HepG2 (cell line): ENCODE data around the gene EPN3. TPM values are rescaled to one million over a fixed set of nuclear protein-coding genes. Genes with fewer than 3 reads are reported as not detected.

ENCODE experiments used
- ATAC-seq: fragments of 200-7000 bp; cut with Tn5 transposase; 3 replicates; pipeline ENCODE4 v1.9.1; 2020; ENCODE audit warnings: mild to moderate bottlenecking, moderate library complexity
- BruUV-seq: library from RNA; stranded (reverse); fragments of 400-500 nt; replicated peaks from 2 replicates; lab custom pipeline; 2021; lab: Mats Ljungman, UMichigan
- CTCF ChIA-PET: fragments of 300-600 bp; formaldehyde crosslinking; extraction: SDS; loops from one replicate; lab custom pipeline; 2021; ENCODE audit warnings: low total read pairs, inconsistent platforms, low intra/inter-chr PET ratio; lab: Yijun Ruan, JAX
- POLR2A ChIA-PET: fragments of 350-600 bp; sonication (Branson Sonifier 250); formaldehyde crosslinking; loops from one replicate; lab custom pipeline; 2020; ENCODE audit warnings: antibody characterized with exemption, inconsistent platforms; lab: Yijun Ruan, JAX
- DNase-seq: peaks from one replicate; pipeline ENCODE4 v3.0.0-alpha.2; 2015; ENCODE audit warnings: low spot score
- FAIRE-seq: peaks from 3 replicates; lab custom pipeline; 2011; peaks lifted over from hg19 to GRCh38; lab: Jason Lieb, UNC
- H2AFZ ChIP-seq: one replicate; pipeline ENCODE4 v1.6.1; 2011; ENCODE audit warnings: low read length, inconsistent platforms
- H3K27ac ChIP-seq: fragments of 300-600 bp; 3 replicates; pipeline ENCODE4 v1.8.0; 2011; ENCODE audit warnings: mixed run types, mild to moderate bottlenecking, mixed read lengths, low read length, inconsistent platforms; ENCODE audit not compliant: insufficient read depth; ENCODE audit errors: extremely low read length
- H3K27me3 ChIP-seq, 2 experiments: fragments of 200-600 bp in 1 of 2; 2 replicates in 1 of 2; 3 replicates in 1 of 2; pipeline versions ENCODE4 v1.6.0 to v1.8.0; 2011; ENCODE audit warnings: low read length in 2 of 2, mild to moderate bottlenecking in 2 of 2, moderate library complexity in 2 of 2, inconsistent platforms in 1 of 2; ENCODE audit not compliant: insufficient read depth in 2 of 2, control insufficient read depth in 1 of 2
- H3K36me3 ChIP-seq, 2 experiments: fragments of 200-600 bp in 1 of 2; replicated peaks in 1 of 2; 2 replicates in 1 of 2; 3 replicates in 1 of 2; pipeline versions ENCODE4 v1.5.1 to v1.8.0; 2011; ENCODE audit warnings: low read length in 2 of 2, inconsistent platforms in 1 of 2; ENCODE audit not compliant: insufficient read depth in 2 of 2, control insufficient read depth in 1 of 2
- H3K4me1 ChIP-seq: 2 replicates; pipeline ENCODE4 v1.5.1; 2012; ENCODE audit warnings: low read length, inconsistent platforms; ENCODE audit not compliant: insufficient read depth
- H3K4me2 ChIP-seq: 2 replicates; pipeline ENCODE4 v1.6.0; 2011; ENCODE audit warnings: low read depth, low read length, inconsistent platforms
- H3K4me3 ChIP-seq, 3 experiments: fragments of 200-600 bp in 1 of 3; sonication (generic), shearing (Covaris generic) in 1 of 3; replicated peaks in 1 of 3; 2 replicates each; pipeline ENCODE4 v1.5.1; 2011 to 2016; ENCODE audit warnings: low read length in 3 of 3, inconsistent platforms in 2 of 3, low read depth in 2 of 3, mild to moderate bottlenecking in 2 of 3, control low read depth in 1 of 3, mixed read lengths in 1 of 3; ENCODE audit not compliant: insufficient read depth in 1 of 3
- H3K79me2 ChIP-seq: one replicate; pipeline ENCODE4 v1.6.1; 2011; ENCODE audit warnings: low read length, inconsistent platforms; ENCODE audit not compliant: insufficient read depth
- H3K9ac ChIP-seq: 2 replicates; pipeline ENCODE4 v1.6.0; 2011; ENCODE audit warnings: mild to moderate bottlenecking, low read depth, low read length, inconsistent platforms; ENCODE audit not compliant: insufficient read depth
- H3K9me3 ChIP-seq: 2 replicates; pipeline ENCODE4 v1.5.1; 2012; ENCODE audit warnings: mild to moderate bottlenecking, low read length
- H4K20me1 ChIP-seq: 2 replicates; pipeline ENCODE4 v1.6.0; 2011; ENCODE audit warnings: inconsistent platforms, mild to moderate bottlenecking, low read length, moderate library complexity; ENCODE audit not compliant: insufficient read depth
- CAMTA2 ChIP-seq: sonication (generic); formaldehyde crosslinking; IDR thresholded peaks from 2 replicates; pipeline ENCODE4 v1.4.0; 2020; ENCODE audit warnings: mild to moderate bottlenecking, missing genetic modification reagents, borderline replicate concordance
- GABPA ChIP-seq, 2 experiments: IDR thresholded peaks; 2 replicates each; pipeline ENCODE4 v1.6.1; 2011 to 2016; ENCODE audit warnings: low read depth in 2 of 2, low read length in 1 of 2, missing biosample characterization in 1 of 2, missing genetic modification characterization in 1 of 2
- HIVEP1 ChIP-seq: sonication (generic); formaldehyde crosslinking; IDR thresholded peaks from 2 replicates; pipeline ENCODE4 v1.4.0; 2020; ENCODE audit warnings: mild to moderate bottlenecking, missing genetic modification reagents
- HOXA7 ChIP-seq: sonication (generic); formaldehyde crosslinking; IDR thresholded peaks from 2 replicates; pipeline ENCODE4 v1.8.1; 2022; ENCODE audit warnings: mild to moderate bottlenecking, missing genetic modification reagents, moderate library complexity
- MXD1 ChIP-seq: sonication (generic); formaldehyde crosslinking; IDR thresholded peaks from 2 replicates; pipeline ENCODE4 v1.4.0; 2020; ENCODE audit warnings: mild to moderate bottlenecking, missing genetic modification reagents
- MYNN ChIP-seq: sonication (generic); formaldehyde crosslinking; IDR thresholded peaks from 2 replicates; pipeline ENCODE4 v1.4.0; 2020; ENCODE audit warnings: mild to moderate bottlenecking, low read depth, missing genetic modification reagents
- NFE2L2 ChIP-seq: fragments of 150-350 bp; IDR thresholded peaks from 2 replicates; pipeline ENCODE4 v1.6.1; 2014; ENCODE audit warnings: low read length
- NPAS2 ChIP-seq: sonication (generic); formaldehyde crosslinking; IDR thresholded peaks from 2 replicates; pipeline ENCODE4 v1.8.0; 2022; ENCODE audit warnings: mild to moderate bottlenecking, missing genetic modification reagents, borderline replicate concordance
- NR0B2 ChIP-seq: sonication (generic); formaldehyde crosslinking; IDR thresholded peaks from 2 replicates; pipeline ENCODE4 v1.4.0; 2020; ENCODE audit warnings: mild to moderate bottlenecking, missing genetic modification reagents
- NR2F1 ChIP-seq, 2 experiments: fragments of 450-650 bp in 1 of 2; formaldehyde crosslinking in 1 of 2; IDR thresholded peaks; 2 replicates each; pipeline versions ENCODE4 v1.5.0 to v1.6.1; 2016 to 2020; ENCODE audit warnings: mild to moderate bottlenecking in 1 of 2, missing compliant biosample characterization in 1 of 2, missing genetic modification reagents in 1 of 2, moderate library complexity in 1 of 2
- ONECUT2 ChIP-seq: sonication (generic); formaldehyde crosslinking; IDR thresholded peaks from 2 replicates; pipeline ENCODE4 v1.4.0; 2020; ENCODE audit warnings: missing genetic modification reagents
- PCBP1 ChIP-seq: fragments of 200-400 bp; formaldehyde crosslinking; IDR thresholded peaks from 2 replicates; pipeline ENCODE4 v1.6.1; 2017; ENCODE audit warnings: mild to moderate bottlenecking, low read depth, low read length, borderline replicate concordance
- PHF8 ChIP-seq: sonication (generic); formaldehyde crosslinking; IDR thresholded peaks from 2 replicates; pipeline ENCODE4 v1.5.0; 2020; ENCODE audit warnings: missing genetic modification reagents
- SIX4 ChIP-seq: sonication (generic); formaldehyde crosslinking; IDR thresholded peaks from 2 replicates; pipeline ENCODE4 v1.4.0; 2020; ENCODE audit warnings: missing genetic modification reagents
- ZBTB38 ChIP-seq: sonication (generic); formaldehyde crosslinking; IDR thresholded peaks from 2 replicates; pipeline ENCODE4 v1.5.1; 2020; ENCODE audit warnings: mild to moderate bottlenecking, missing genetic modification reagents
- ZMAT5 ChIP-seq: sonication (generic); formaldehyde crosslinking; IDR thresholded peaks from 2 replicates; pipeline ENCODE4 v1.5.0; 2020; ENCODE audit warnings: mild to moderate bottlenecking, low read depth, missing genetic modification reagents, borderline replicate concordance
- ZNF251 ChIP-seq: sonication (generic); formaldehyde crosslinking; IDR thresholded peaks from 2 replicates; pipeline ENCODE4 v1.9.0; 2021; ENCODE audit warnings: mild to moderate bottlenecking, missing genetic modification reagents
- ZNF451 ChIP-seq: sonication (generic); formaldehyde crosslinking; IDR thresholded peaks from 2 replicates; pipeline ENCODE4 v1.5.0; 2020; ENCODE audit warnings: mild to moderate bottlenecking, missing genetic modification reagents
- ZNF501 ChIP-seq: sonication (generic); formaldehyde crosslinking; IDR thresholded peaks from 2 replicates; pipeline ENCODE4 v1.5.1; 2020; ENCODE audit warnings: mild to moderate bottlenecking, moderate library complexity, missing genetic modification reagents
- ZNF687 ChIP-seq: sonication (generic); formaldehyde crosslinking; IDR thresholded peaks from 2 replicates; pipeline ENCODE4 v1.5.1; 2020; ENCODE audit warnings: mild to moderate bottlenecking, missing genetic modification reagents, moderate library complexity
- WGBS: methylation state at CpG from one replicate; pipeline ENCODE4 v1.1.6; 2017; ENCODE audit warnings: low lambda C conversion rate; 5-methylcytosine and 5-hydroxymethylcytosine counted together
- in situ Hi-C: cut with HindIII; loops from 2 replicates; pipeline ENCODE4 v1.10.0; 2017; ENCODE audit warnings: low pct_unique_long_range_greater_than_20kb; ENCODE audit not compliant: extremely low pct_ligation_motif_present
- intact Hi-C: fragments of 100-400 bp; cut with micrococcal nuclease; formaldehyde crosslinking; loops from one replicate; pipeline ENCODE4 v1.10.0; 2022; ENCODE audit not compliant: unreplicated experiment
- polyA plus RNA-seq, 8 experiments: library from polyadenylated mRNA; depleted of rRNA in 3 of 8; stranded (reverse) in 7 of 8; unstranded in 1 of 8; fragments of >200 nt; fragmentation: Illumina TruSeq in 4 of 8; extraction: Trizol in 4 of 8; gene quantifications; 2 replicates each; pipeline versions ENCODE4 v1.2.1 to v1.2.3, GENCODE V29; 2011 to 2016; ENCODE audit warnings: low read depth in 4 of 8, missing spikeins in 1 of 8, mixed read lengths in 1 of 8; ENCODE audit not compliant: insufficient read depth in 1 of 8
- total RNA-seq, 5 experiments: library from RNA; depleted of rRNA; stranded (reverse); fragments of >200 nt; fragmentation: Illumina TruSeq; extraction: Trizol; gene quantifications; 2 replicates each; pipeline ENCODE4 v1.2.3, GENCODE V29; 2016; ENCODE audit warnings: low read depth in 1 of 5

Gene EPN3
- total and polyA plus RNA-seq, 2 of the 13 experiments (the other 11 are each of a cell fraction or from before 2014, with no cell fraction given) = 0.11 to 0.95 TPM

GRCh38 chr17:50505591-50506130 is 26.9 kb upstream of the EPN3 start:
- Histone ChIP-seq H3K4me2 (peak overlapping the region; percentile 58), H3K4me3 (peak overlapping the region in 2 of 3 experiments; percentile 11 to 40; a peak in 3 of 6 replicates), H3K79me2 (no peaks in the 10 kb centered on the region), H3K4me1 (peaks cover 49% of the 10 kb centered on the region), H3K9me3 (no peaks in the 10 kb centered on the region), H2AFZ (peak overlapping the region; percentile 28), H3K36me3 (no peaks in the 10 kb centered on the region), H4K20me1 (no peaks in the 10 kb centered on the region), H3K9ac (no peak overlapping the region), H3K27me3 (no peaks in the 10 kb centered on the region; a peak in 3 of 5 replicates), H3K27ac (no peak overlapping the region)
- no TSS peak for BruUV-seq
- intact Hi-C loops (no loop called here), in situ Hi-C loops (no loop called here)
- WGBS = 8% methylated on average over 7 of the region's 7 CpGs
- peak; percentile 28; the same call in 2 of the 3 replicates for ATAC-seq
- FAIRE-seq = peak; percentile 8
- no peak for DNase-seq
- ChIA-PET POLR2A (interaction anchor here (0.9 to 3.4 kb wide), 7 partner anchors 14 to 214 kb away, joined by 3 to 13 read pairs (median 6); partner anchors contain the start of gene LUC7L3), CTCF (no interaction called here)
- TF ChIP-seq PCBP1 (no peak), ZNF501 (CRISPR knock-in tag) (0 out of 2 replicates have a peak, but pooled peaks have one; percentile 16), NR0B2 (no peak), CAMTA2 (0 out of 2 replicates have a peak, but pooled peaks have one; percentile 33), PHF8 (CRISPR knock-in tag) (no peak), NFE2L2 (no peak), ONECUT2 (CRISPR knock-in tag) (no peak), ZNF251 (CRISPR knock-in tag) (no peak), ZNF687 (CRISPR knock-in tag) (no peak), NR2F1 (CRISPR knock-in tag; IDR thresholded peaks at IDR 0.05) (no peak), ZBTB38 (CRISPR knock-in tag) (no peak), HOXA7 (CRISPR knock-in tag) (no peak), HIVEP1 (peak; percentile 59; the same call in 1 of the 2 replicates), MXD1 (CRISPR knock-in tag) (0 out of 2 replicates have a peak, but pooled peaks have one; percentile 24), ZMAT5 (CRISPR knock-in tag) (no peak), MYNN (no peak), SIX4 (CRISPR knock-in tag) (no peak), GABPA (IDR thresholded peaks at IDR 0.05; ENCODE audit: low read depth, low read length) (no peak), GABPA (CRISPR knock-in tag; IDR thresholded peaks at IDR 0.05; ENCODE audit: low read depth) (no peak), NPAS2 (no peak), ZNF451 (CRISPR knock-in tag) (no peak)
